ENCODE results near the gene SMYD3. TPM values are rescaled to one million over a fixed set of nuclear protein-coding genes. Genes with fewer than 3 reads are reported as not detected.
A peak's percentile ranks its signal among the peaks of the same experiment; 100 is the strongest.

The SMYD3 gene
- total and polyA plus RNA-seq, 2 of the 4 experiments (the other 2 are of a cell fraction), result 26.5 to 37.6 TPM

GRCh38 chr1:246036175-246036574 lies 470.9 kb downstream of the SMYD3 start:
- in situ Hi-C loops (cut with MboI; ENCODE audit: low sequenced_read_pairs), result no loop called here

More at GRCh38 chr1:246036175-246036574, 470.9 kb downstream of the SMYD3 start:
- ATAC-seq (ENCODE audit: low read depth) (no peak), DNase-seq (peak; percentile 21)
- WGBS, 2 experiments (ENCODE audit: extremely low coverage in 2 of 2, insufficient read length in 1 of 2), result no CpG with 5 or more reads among the region's 1 CpG
- Histone ChIP-seq H3K9me1 (ENCODE audit: insufficient read depth, low read length) (no peaks in the 10 kb centered on the region), H3K4me2 (ENCODE audit: low read depth, low read length) (no peak overlapping the region), H3K36me3 (ENCODE audit: control insufficient read depth, insufficient read depth, low read length) (no peaks in the 10 kb centered on the region), H3K79me1 (ENCODE audit: low read depth in 1 of 2, low read length in 2 of 2) (peaks cover 0 to 2% of the 10 kb centered on the region in 2 experiments; a peak in 2 of 4 replicates), H3K23ac (ENCODE audit: low read depth, low read length) (no peak overlapping the region), H2BK15ac (ENCODE audit: low read depth, low read length) (no peak overlapping the region), H2AK9ac (replicated peaks; ENCODE audit: low read depth, low read length, poor library complexity) (no peak overlapping the region), H2BK120ac (ENCODE audit: low read depth, low read length) (no peak overlapping the region), H3K56ac (ENCODE audit: extremely low read depth, insufficient read depth, low read length) (no peak overlapping the region), H3K4me3 (ENCODE audit: insufficient read depth, low read depth, low read length) (no peak overlapping the region), H3K9ac (ENCODE audit: low read depth, low read length) (no peak overlapping the region), H2AK5ac (ENCODE audit: low read depth, low read length) (no peak overlapping the region), H3K9me3 (ENCODE audit: control insufficient read depth, insufficient read depth, low read length) (no peaks in the 10 kb centered on the region), H3K4ac (ENCODE audit: low read depth, low read length) (no peak overlapping the region), H3K27me3 (ENCODE audit: control insufficient read depth, insufficient read depth, low read length) (no peaks in the 10 kb centered on the region), H2BK20ac (ENCODE audit: low read depth, low read length) (no peak overlapping the region), H4K20me1 (ENCODE audit: insufficient read depth, low read length) (no peaks in the 10 kb centered on the region), H3K4me1 (ENCODE audit: control insufficient read depth, insufficient read depth, low read length) (peaks cover 2% of the 10 kb centered on the region; the same call in 1 of the 2 replicates), H3K14ac (replicated peaks; ENCODE audit: low read depth, low read length) (no peak overlapping the region), H4K8ac (ENCODE audit: low read depth in 2 of 2, low read length in 2 of 2) (no peak overlapping the region), H3K18ac (ENCODE audit: low read depth, low read length) (no peak overlapping the region), H2BK5ac (ENCODE audit: low read depth, low read length, poor library complexity, severe bottlenecking) (no peak overlapping the region), H3K27ac (ENCODE audit: insufficient read depth, low read length) (no peak overlapping the region), H4K5ac (ENCODE audit: low read depth, low read length) (no peak overlapping the region), H2AFZ (replicated peaks; ENCODE audit: low read length, poor library complexity) (no peak overlapping the region), H4K91ac (ENCODE audit: insufficient read depth, low read depth, low read length) (no peak overlapping the region)
- BruUV-seq (replicated peaks), result no TSS peak
- ChIA-PET POLR2A (ENCODE audit: unreplicated experiment) (interaction anchor here (0.6 kb wide), 1 partner anchor 12 kb away, joined by 5 read pairs; no protein-coding TSS in a partner anchor), CTCF (interaction anchor here (0.6 kb wide), 1 partner anchor 158 kb away, joined by 6 read pairs; no protein-coding TSS in a partner anchor)
- intact Hi-C loops (cut with micrococcal nuclease) (no loop called here), dilution Hi-C loops (cut with HindIII; ENCODE audit: low sequenced_read_pairs, unreplicated experiment) (no loop called here)
- no peak for TF ChIP-seq CTCF (conservative IDR thresholded peaks at IDR 0.05; ENCODE audit: low read depth, low read length)
- TF ChIP-seq ELK1 (IDR thresholded peaks at IDR 0.05; ENCODE audit: borderline replicate concordance, low read depth, low read length), result no peak
- no peak for TF ChIP-seq FOS (IDR thresholded peaks at IDR 0.05; ENCODE audit: low read depth, low read length)
- TF ChIP-seq CHD1 (IDR thresholded peaks at IDR 0.05; ENCODE audit: low read depth, low read length), result no peak
- no peak for TF ChIP-seq MAZ (IDR thresholded peaks at IDR 0.05; ENCODE audit: borderline replicate concordance, low read depth, low read length)
- TF ChIP-seq RAD21 (IDR thresholded peaks at IDR 0.05; ENCODE audit: low read length), result no peak
- TF ChIP-seq USF2 (IDR thresholded peaks at IDR 0.05; ENCODE audit: low read depth, low read length), result no peak
